A204.1 (cell line): ENCODE data around the gene NKX2-8.
A peak's percentile ranks its signal among the peaks of the same experiment; 100 is the strongest.
"Not testable (repeated sequence)": the region's sequence is repeated elsewhere in the genome, so short reads cannot be mapped to it uniquely, and the experiment has no call there.

Experiments
- FAIRE-seq: peaks from 2 replicates; lab custom pipeline; 2012; peaks lifted over from hg19 to GRCh38; lab: Jason Lieb, UNC

Gene NKX2-8

GRCh38 chr14:36580141-36580855 lies 2.1 kb downstream of the NKX2-8 start:
- no peak for FAIRE-seq

- FAIRE-seq: no peak
Measured at GRCh38 chr14:36579573-36580140, 2.8 kb downstream of the NKX2-8 start.

GRCh38 chr14:36579001-36579555 lies 3.3 kb downstream of the NKX2-8 start:
- no peak for FAIRE-seq

GRCh38 chr14:36570065-36570464 lies 12.3 kb downstream of the NKX2-8 start:
- no peak for FAIRE-seq

GRCh38 chr14:36556811-36557433 lies 25.5 kb downstream of the NKX2-8 start:
- FAIRE-seq: peak; percentile 65

GRCh38 chr14:36555998-36556743 lies 26.2 kb downstream of the NKX2-8 start:
- no peak for FAIRE-seq

GRCh38 chr14:36553656-36554260 lies 28.7 kb downstream of the NKX2-8 start:
- FAIRE-seq: peak; percentile 92

GRCh38 chr14:36550899-36551298 lies 31.5 kb downstream of the NKX2-8 start:
- FAIRE-seq: no peak

GRCh38 chr14:36544280-36544679 lies 38.1 kb downstream of the NKX2-8 start:
- FAIRE-seq: not testable (repeated sequence)

- FAIRE-seq: no peak
Measured at GRCh38 chr14:36538051-36538450, 44.4 kb downstream of the NKX2-8 start.
